ENCODE results near the gene TUT4. TPM values are rescaled to one million over a fixed set of nuclear protein-coding genes. Genes with fewer than 3 reads are reported as not detected.

TUT4 gene
- total RNA-seq, 2 donors from 2014 or later = 20.0 to 27.4 TPM

DNA sequence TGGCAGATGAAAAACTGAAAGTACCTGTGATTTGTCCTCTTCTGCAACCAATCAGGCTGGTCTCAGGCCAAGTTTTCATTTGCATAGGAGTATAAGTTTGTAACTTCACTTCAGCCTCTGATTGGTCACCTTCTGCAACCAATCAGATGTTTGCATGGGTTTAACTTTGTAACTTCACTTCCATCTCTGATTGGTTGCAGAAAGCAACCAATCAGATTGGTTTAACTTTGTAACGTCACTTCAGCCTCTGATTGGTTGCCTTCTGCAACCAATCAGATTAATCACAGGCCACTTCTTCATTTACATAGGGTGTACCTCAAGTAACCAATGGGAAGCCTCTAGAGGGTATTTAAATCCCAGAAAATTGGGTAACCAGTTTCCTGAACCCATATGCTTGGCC is 18.9 kb upstream of the TUT4 start:
- Histone ChIP-seq H3K9me3 (no peaks in the 10 kb centered on the region), H3K27ac (no peak overlapping the region), H3K36me3 (no peaks in the 10 kb centered on the region), H3K4me1 (no peaks in the 10 kb centered on the region), H3K4me3 (no peak overlapping the region), H3K9ac (ENCODE audit: low read depth in 2 of 2, low read length in 2 of 2) (no peak overlapping the region), H3K27me3 (no peaks in the 10 kb centered on the region)
- TF ChIP-seq, protein P1, sequence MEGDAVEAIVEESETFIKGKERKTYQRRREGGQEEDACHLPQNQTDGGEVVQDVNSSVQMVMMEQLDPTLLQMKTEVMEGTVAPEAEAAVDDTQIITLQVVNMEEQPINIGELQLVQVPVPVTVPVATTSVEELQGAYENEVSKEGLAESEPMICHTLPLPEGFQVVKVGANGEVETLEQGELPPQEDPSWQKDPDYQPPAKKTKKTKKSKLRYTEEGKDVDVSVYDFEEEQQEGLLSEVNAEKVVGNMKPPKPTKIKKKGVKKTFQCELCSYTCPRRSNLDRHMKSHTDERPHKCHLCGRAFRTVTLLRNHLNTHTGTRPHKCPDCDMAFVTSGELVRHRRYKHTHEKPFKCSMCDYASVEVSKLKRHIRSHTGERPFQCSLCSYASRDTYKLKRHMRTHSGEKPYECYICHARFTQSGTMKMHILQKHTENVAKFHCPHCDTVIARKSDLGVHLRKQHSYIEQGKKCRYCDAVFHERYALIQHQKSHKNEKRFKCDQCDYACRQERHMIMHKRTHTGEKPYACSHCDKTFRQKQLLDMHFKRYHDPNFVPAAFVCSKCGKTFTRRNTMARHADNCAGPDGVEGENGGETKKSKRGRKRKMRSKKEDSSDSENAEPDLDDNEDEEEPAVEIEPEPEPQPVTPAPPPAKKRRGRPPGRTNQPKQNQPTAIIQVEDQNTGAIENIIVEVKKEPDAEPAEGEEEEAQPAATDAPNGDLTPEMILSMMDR (IDR thresholded peaks at IDR 0.05) = no peak
- intact Hi-C loops (cut with DNase I) = no loop called here
- DNase-seq = no peak

DNA sequence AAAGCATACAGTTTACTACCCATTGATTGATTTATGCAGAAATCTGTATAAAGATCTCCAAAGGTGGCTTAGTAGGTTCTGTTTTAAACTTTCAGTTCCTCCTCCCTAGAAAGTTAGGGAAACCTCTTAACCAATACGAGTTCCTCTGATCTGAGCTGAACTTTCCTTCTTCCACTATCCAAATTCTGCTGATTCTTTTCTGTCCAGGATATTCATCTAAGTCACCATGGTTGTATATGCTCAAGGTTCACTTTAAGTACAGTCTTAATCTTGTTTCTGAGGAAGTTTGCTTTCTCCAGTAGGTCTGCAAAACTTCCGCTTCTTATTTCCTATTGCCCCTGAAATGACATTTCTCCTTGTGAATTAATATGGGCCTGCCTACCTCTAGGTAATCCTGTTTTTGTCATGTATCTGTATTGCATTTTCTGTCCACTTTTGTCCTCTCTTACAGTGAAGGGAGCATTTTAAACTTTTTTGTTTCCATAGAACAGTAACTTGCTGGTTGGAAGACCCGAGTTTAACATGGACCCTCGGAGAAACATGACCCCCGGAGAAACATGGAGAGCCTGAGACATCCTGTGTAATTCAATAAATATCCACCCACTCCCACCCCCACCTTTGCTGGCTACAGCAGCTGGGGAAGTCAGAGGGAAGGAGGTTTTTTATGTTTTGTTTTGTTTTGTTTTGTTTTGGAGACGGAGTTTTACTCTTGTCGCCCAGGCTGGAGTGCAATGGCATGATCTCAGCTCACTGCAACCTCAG is 16.7 kb upstream of the TUT4 start:
- Histone ChIP-seq H3K9ac (ENCODE audit: low read depth in 2 of 2, low read length in 2 of 2) (no peak overlapping the region), H3K36me3 (no peaks in the 10 kb centered on the region), H3K27ac (no peak overlapping the region), H3K4me3 (no peak overlapping the region), H3K9me3 (no peaks in the 10 kb centered on the region), H3K4me1 (no peaks in the 10 kb centered on the region), H3K27me3 (no peaks in the 10 kb centered on the region)
- TF ChIP-seq, protein P1 (IDR thresholded peaks at IDR 0.05) = no peak
- no peak for DNase-seq
- intact Hi-C loops (cut with DNase I) = no loop called here

DNA sequence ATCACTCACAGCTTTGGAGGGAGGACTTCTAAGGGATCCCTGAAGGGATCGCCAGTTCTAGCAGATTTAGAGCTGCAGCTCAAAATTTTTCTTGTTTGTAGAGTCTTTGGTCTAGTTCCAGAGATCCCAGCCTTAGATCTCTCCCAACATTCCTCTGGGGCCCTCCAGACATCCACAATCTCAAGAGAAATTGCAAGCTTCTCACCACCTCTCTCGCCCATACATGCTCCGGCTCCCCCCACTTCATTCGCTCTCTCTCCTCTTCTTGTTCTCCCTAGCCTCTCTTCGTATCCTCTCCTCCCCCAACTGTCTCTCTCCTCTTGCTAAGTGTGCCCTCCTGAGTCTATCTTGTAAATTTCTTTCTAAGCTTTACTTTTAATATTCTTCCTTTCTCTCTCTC is 15.1 kb upstream of the TUT4 start:
- no peak for DNase-seq
- H3K36me3 ChIP-seq = no peaks in the 10 kb centered on the region
- no peaks in the 10 kb centered on the region for H3K9me3 ChIP-seq
- H3K4me1 ChIP-seq = no peaks in the 10 kb centered on the region
- H3K9ac ChIP-seq (ENCODE audit: low read depth in 2 of 2, low read length in 2 of 2) = no peak overlapping the region
- TF ChIP-seq, protein P1 (IDR thresholded peaks at IDR 0.05) = no peak
- H3K27me3 ChIP-seq = no peaks in the 10 kb centered on the region
- H3K27ac ChIP-seq = no peak overlapping the region
- H3K4me3 ChIP-seq = no peak overlapping the region
- intact Hi-C loops (cut with DNase I) = no loop called here

DNA sequence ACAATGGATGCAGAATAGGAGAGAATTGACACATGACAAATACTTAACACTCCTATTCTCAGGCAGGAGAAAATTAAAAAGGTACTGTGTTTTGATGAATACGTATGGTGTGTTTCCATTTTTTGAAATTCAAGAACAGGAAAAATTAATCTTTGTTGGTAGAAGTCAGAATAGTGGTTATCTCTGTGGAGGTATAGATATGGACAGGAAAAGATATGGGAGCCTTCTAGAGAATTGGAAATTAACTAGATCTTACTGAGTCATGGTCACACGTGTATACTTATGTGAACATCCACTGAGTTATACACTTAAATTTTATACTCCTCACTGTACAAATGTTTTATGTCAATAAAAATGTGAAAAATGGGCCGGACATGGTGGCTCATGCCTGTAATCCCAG is 9.9 kb upstream of the TUT4 start:
- TF ChIP-seq, protein P1 (IDR thresholded peaks at IDR 0.05) = no peak
- no peak overlapping the region for H3K27ac ChIP-seq
- H3K9ac ChIP-seq (ENCODE audit: low read depth in 2 of 2, low read length in 2 of 2) = no peak overlapping the region
- no peaks in the 10 kb centered on the region for H3K9me3 ChIP-seq
- no peak overlapping the region for H3K4me3 ChIP-seq
- no peaks in the 10 kb centered on the region for H3K36me3 ChIP-seq
- intact Hi-C loops (cut with DNase I) = no loop called here
- no peak for DNase-seq
- no peaks in the 10 kb centered on the region for H3K27me3 ChIP-seq
- no peaks in the 10 kb centered on the region for H3K4me1 ChIP-seq

DNA sequence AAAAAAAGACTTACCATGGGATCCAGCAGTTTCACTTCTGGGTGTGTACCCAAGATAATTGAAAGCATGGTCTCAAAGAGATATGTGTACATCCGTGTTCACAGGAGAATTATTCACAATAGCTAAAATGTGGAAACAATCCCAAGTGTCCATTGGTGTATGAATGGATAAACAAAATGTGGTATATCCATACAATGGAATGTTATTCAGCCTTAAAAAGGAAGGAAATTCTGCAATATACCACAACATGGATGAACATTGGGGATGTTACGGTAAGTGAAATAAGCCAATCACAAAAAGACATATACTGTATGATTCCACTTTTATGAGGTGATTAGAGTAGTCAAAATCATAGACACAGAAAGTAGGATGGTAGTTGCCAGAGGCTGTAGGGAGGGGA is 7.0 kb upstream of the TUT4 start:
- H3K27ac ChIP-seq = no peak overlapping the region
- no peak overlapping the region for H3K4me3 ChIP-seq
- H3K9ac ChIP-seq (ENCODE audit: low read depth in 2 of 2, low read length in 2 of 2) = no peak overlapping the region
- no peaks in the 10 kb centered on the region for H3K4me1 ChIP-seq
- TF ChIP-seq, protein P1 (IDR thresholded peaks at IDR 0.05) = no peak
- intact Hi-C loops (cut with DNase I) = no loop called here
- H3K36me3 ChIP-seq = no peaks in the 10 kb centered on the region
- H3K9me3 ChIP-seq = no peaks in the 10 kb centered on the region
- H3K27me3 ChIP-seq = no peaks in the 10 kb centered on the region
- DNase-seq = no peak

Measured in colonic mucosa (tissue), 4 donors.